H1 (cell line): Measurements from ENCODE around the gene HPS3. TPM values are rescaled to one million over a fixed set of nuclear protein-coding genes. Genes with fewer than 3 reads are reported as not detected.

Source experiments
- SP2 ChIP-seq: IDR thresholded peaks from 2 replicates; pipeline ENCODE4 v1.6.1; 2012; ENCODE audit warnings: mild to moderate bottlenecking, low read length, inconsistent platforms
- polyA plus RNA-seq, 7 experiments: library from polyadenylated mRNA; depleted of rRNA in 3 of 7; stranded (reverse) in 5 of 7; unstranded in 2 of 7; fragments of >200 nt in 5 of 7; fragments of 200-250 nt in 2 of 7; gene quantifications; 1 replicate in 5 of 7; 2 replicates in 1 of 7; 4 replicates in 1 of 7; pipeline versions ENCODE4 v1.2.1 to v1.2.3, GENCODE V29; 2011 to 2013; ENCODE audit warnings: missing spikeins in 2 of 7, mixed read lengths in 2 of 7
- total RNA-seq: library from RNA; stranded (reverse); fragmentation: NEBNext Ultra II Directional; extraction: Animal tissue kit (Norgen Biotek cat#: 25700); gene quantifications from 2 replicates; pipeline ENCODE4 v1.2.1, GENCODE V29; 2021

HPS3 gene
- total and polyA plus RNA-seq, 2 of the 8 experiments (the other 6 are each of a cell fraction or from before 2014, with no cell fraction given): 23.7 to 48.7 TPM

GRCh38 chr3:149090461-149090860 lies 39.0 kb upstream of the HPS3 start (continued):
- TF ChIP-seq SP2: no peak
